Omental fat pad (tissue), 4 donors: ENCODE measurements around the gene ZNF93. TPM values are rescaled to one million over a fixed set of nuclear protein-coding genes. Genes with fewer than 3 reads are reported as not detected.
"Not testable (repeated sequence)": the region's sequence is repeated elsewhere in the genome, so short reads cannot be mapped to it uniquely, and the experiment has no call there.

Experiments used
- ATAC-seq: fragments of 150-250 bp; one replicate; pipeline ENCODE4 v1.9.1; 2016; ENCODE audit warnings: mild to moderate bottlenecking, moderate library complexity; ENCODE audit not compliant: low FRiP score
- DNase-seq: peaks from one replicate; pipeline ENCODE4 v3.0.0-alpha.2; 2019; ENCODE audit warnings: low spot score
- total RNA-seq, 4 donors: library from RNA; depleted of rRNA; stranded (reverse); fragments of >200 nt; gene quantifications; one replicate each; pipeline ENCODE4 v1.1.0, GENCODE V29; 2016
- TF ChIP-seq, protein P1 (sequence below), 3 donors: fragments of 450-650 bp; IDR thresholded peaks; one replicate each; pipeline ENCODE4 v1.5.1; 2016 to 2017; ENCODE audit warnings: antibody characterized with exemption in 3 of 3, mild to moderate bottlenecking in 3 of 3, moderate library complexity in 2 of 3

Gene ZNF93
- total RNA-seq, 4 donors from 2014 or later: 1.9 to 6.9 (median 4.0) TPM

GRCh38 chr19:19946226-19946625 is 45.5 kb downstream of the ZNF93 start:
- DNase-seq: no peak
- no peak for ATAC-seq

GRCh38 chr19:19948800-19949199 is 48.1 kb downstream of the ZNF93 start:
- ATAC-seq (no peak), DNase-seq (no peak)
- TF ChIP-seq, protein P1, sequence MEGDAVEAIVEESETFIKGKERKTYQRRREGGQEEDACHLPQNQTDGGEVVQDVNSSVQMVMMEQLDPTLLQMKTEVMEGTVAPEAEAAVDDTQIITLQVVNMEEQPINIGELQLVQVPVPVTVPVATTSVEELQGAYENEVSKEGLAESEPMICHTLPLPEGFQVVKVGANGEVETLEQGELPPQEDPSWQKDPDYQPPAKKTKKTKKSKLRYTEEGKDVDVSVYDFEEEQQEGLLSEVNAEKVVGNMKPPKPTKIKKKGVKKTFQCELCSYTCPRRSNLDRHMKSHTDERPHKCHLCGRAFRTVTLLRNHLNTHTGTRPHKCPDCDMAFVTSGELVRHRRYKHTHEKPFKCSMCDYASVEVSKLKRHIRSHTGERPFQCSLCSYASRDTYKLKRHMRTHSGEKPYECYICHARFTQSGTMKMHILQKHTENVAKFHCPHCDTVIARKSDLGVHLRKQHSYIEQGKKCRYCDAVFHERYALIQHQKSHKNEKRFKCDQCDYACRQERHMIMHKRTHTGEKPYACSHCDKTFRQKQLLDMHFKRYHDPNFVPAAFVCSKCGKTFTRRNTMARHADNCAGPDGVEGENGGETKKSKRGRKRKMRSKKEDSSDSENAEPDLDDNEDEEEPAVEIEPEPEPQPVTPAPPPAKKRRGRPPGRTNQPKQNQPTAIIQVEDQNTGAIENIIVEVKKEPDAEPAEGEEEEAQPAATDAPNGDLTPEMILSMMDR (IDR thresholded peaks at IDR 0.05): no peak

More at GRCh38 chr19:19946226-19946625, 45.5 kb downstream of the ZNF93 start:
- TF ChIP-seq, protein P1 (IDR thresholded peaks at IDR 0.05): no peak

DNA sequence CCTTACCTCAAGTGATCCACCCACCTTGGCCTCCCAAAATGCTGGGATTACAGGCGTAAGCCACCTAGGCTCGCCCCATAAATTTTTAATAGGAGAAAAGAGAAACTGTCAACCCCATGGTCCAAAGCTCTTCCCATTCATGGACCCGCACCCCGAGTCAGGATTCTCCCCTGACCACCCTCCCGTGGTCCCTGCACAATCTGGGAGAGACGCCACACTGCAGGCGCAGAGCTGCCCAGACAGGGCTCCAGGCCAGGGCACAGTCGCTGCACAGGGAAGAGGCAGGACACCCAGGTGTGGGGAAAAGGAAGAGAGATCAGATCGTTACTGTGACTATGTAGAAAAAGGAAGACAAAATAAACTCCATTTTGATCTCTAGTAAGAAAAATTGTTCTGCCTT is 54.5 kb downstream of the ZNF93 start:
- TF ChIP-seq, protein P1 (IDR thresholded peaks at IDR 0.05): no peak
- no peak for ATAC-seq
- no peak for DNase-seq

- TF ChIP-seq, protein P1 (IDR thresholded peaks at IDR 0.05): no peak
- DNase-seq (no peak), ATAC-seq (no peak)
Observed at GRCh38 chr19:19956434-19957075, 55.8 kb downstream of the ZNF93 start.

DNA sequence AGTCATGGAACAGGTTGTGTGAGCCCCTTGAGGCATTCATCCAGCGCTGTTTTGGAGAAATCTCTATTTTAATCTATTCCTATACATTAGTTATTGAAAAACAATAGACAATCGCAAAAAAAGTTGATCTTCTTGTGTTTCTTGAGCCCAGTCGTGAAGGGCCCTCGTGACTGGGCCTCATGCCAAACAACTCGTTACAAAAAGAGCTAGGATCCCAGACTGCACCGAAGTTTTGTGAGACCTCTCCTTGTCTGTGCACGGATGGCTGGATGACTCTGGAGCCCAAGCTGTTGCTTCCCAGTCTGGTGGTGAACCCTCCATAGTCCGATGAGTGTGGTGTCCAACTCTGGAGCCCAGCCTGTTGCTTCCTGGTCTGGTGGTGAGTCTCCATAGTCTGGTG is 57.0 kb downstream of the ZNF93 start:
- ATAC-seq, DNase-seq: not testable (repeated sequence)

DNA sequence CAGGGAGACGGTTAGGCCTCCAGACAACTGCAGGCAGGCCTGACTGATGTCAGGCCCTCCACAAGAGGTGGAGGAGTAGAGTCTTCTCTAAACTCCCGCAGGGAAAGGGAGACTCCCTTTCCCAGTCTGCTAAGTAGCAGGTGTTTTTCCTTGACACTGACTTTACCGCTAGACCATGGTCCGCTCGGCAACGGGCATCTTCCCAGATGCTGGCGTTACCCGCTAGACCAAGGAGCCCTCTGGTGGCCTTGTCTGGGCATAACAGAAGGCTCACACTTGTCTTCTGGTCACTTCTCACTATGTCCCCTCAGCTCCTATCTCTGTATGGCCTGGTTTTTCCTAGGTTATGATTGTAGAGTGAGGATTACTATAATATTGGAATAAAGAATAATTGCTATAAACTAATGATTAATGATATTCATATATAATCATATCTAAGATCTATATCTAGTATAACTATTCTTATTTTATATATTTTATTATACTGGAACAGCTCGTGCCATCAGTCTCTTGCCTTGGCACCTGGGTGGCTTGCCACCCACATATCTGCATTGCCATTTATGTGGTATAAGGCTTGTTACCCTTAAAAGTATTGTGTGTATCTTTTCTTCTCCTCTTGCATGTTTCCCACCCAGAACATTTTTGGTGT is 58.5 kb downstream of the ZNF93 start:
- DNase-seq: peak; percentile 66
- not testable (repeated sequence) for ATAC-seq

DNA sequence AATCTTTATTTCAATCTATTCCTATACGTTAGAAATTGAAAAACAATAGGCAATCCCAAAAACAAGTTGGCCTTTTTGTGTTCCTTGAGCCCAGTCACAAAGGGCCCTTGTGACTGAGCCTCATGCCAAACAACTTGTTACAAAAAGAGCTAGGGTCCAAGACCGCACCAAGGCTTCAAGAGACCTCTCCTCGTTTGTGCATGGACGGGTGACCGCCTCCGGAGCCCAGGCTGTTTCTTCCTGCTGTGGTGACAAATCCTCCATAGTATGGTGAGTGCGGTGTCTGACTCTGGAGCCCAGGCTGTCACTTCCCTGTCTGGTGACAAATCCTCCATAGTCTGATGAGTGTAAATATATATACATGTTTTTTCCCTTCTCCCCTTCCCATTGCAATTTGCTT is 63.7 kb downstream of the ZNF93 start:
- no peak for DNase-seq
- ATAC-seq: no peak
- TF ChIP-seq, protein P1 (IDR thresholded peaks at IDR 0.05): no peak

DNA sequence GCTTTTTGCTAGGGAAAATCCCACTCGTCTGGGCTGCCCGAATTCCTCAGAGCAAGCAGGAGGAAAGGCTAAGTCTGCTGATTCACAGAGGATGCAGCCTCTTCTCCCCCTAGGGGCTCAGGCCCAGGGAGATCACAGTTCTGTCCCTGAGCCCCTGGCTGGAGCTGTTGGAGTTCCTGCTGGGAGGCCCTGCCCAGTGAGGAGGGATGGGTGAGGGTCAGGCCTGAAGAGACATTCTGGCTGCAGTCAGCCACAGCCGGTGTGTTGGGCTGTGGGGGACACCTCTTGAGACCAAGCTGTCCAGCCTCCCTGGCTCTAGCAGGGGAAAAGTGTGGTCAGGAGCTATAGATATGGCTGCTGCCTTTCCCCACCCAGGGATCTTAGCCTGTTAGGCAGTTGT is 65.4 kb downstream of the ZNF93 start:
- not testable (repeated sequence) for ATAC-seq, DNase-seq
